ENCODE data around the gene SNIP1. TPM values are rescaled to one million over a fixed set of nuclear protein-coding genes. Genes with fewer than 3 reads are reported as not detected.

The SNIP1 gene
- total and polyA plus RNA-seq, 10 of the 15 experiments (the other 5 are each of a cell fraction or from before 2014, with no cell fraction given), result 2.7 to 22.4 (median 10.1) TPM

- TF ChIP-seq CTCF (IDR thresholded peaks at IDR 0.05 in 2 of 3, conservative IDR thresholded peaks at IDR 0.05 in 1 of 3; ENCODE audit: control insufficient read depth in 2 of 3, extremely low read depth in 1 of 3, insufficient read depth in 1 of 3, low read depth in 3 of 3, low read length in 3 of 3) (no peak), IRF5 (IDR thresholded peaks at IDR 0.05; ENCODE audit: borderline replicate concordance) (no peak), RELB (IDR thresholded peaks at IDR 0.05; ENCODE audit: low read depth) (peak; percentile 70; the same call in 1 of the 2 replicates), E2F4 (IDR thresholded peaks at IDR 0.05; ENCODE audit: low read depth, low read length) (no peak), NBN (IDR thresholded peaks at IDR 0.05) (peak; percentile 77), USF2 (IDR thresholded peaks at IDR 0.05; ENCODE audit: borderline replicate concordance, low read depth, low read length) (peak; percentile 84), HSF1 (IDR thresholded peaks at IDR 0.05; ENCODE audit: low read depth, low read length) (no peak), SPI1 (IDR thresholded peaks at IDR 0.05; ENCODE audit: borderline replicate concordance, insufficient read depth, low read depth, low read length) (peak; percentile 4; the same call in 1 of the 2 replicates)
Measured at GRCh38 chr1:37595440-37596181, 41.5 kb upstream of the SNIP1 start, which contains the start of gene GNL2 (continued).
